HPDE6-E6E7 (cell line): Measurements from ENCODE around the gene EGR1.

Experiments
- DNase-seq: peaks from one replicate; pipeline ENCODE4 v3.0.0; 2011; ENCODE audit warnings: missing footprints; ENCODE audit errors: extremely low spot score

EGR1 gene

DNA sequence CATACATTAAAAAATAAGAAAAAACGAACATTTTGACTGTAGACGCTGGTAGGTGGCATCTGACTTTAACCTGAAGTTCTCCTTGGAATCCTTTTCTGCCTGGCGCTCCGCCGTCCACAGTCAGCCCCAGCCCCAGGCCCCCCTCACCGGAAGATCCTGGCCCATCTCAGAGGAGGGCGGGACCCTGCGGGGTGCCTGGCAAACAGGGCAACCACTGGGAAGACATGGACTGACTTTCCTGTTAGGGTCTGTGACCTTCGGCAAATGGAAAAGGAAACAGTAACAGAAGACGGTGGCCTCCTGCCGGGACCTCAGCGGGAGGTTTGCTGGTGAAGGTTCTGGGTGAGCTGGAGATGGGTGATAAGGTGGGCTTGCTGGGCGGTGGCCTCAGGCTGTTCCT is 11.7 kb upstream of the EGR1 start:
- DNase-seq: no peak

DNA sequence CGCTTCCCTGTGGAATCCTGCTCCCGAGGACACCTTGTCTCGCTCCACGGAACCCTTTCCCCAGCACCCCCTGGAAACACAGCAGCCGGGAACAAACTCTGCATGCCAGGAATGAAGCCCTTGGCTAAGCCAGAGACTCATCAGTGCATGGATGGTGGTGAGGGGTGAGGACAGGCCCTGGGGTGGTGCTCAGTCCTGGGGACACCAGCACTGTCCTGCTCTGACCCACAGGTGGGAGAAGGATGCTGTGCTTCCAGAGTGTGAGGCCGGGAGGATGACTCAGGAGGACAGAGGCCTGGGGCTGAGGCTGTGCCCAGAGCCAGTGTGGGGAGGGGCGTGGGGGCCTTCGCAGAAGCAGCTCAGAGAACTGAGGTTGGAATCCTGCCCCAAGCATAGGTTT is 11.2 kb upstream of the EGR1 start:
- no peak for DNase-seq

DNA sequence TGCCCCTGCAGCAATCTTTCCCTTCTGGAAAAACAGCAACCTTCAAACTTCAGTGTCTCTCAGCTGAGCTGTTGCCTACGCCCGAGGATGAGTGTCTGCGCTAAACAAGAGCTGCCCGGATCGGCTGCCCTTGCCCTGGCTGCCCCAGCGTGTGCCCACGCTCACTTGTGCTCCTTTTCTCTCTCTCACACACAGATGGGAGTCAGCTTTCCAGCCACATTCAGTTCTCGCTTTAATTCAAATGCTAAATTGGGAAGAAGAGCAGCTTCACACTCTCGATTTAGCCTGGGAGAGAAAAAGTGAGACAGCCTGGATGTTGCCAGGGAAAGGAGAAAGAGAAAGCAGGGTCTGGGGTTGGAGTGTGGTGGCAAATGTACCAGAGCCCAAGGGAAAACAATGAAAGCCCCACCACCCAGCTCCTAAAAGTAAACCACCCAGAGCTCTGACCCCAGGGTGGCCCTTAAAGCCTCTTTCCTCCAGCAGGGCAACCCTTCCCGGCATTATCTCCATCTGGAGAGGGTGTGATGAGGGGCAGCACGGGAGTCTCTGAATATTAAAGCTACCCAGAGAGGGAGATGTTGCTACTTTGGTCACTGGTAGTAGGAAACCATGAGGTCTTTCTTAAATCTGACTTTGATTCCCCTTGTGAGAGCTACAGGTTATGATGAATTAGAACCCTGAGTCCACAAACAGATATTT is 9.9 kb upstream of the EGR1 start:
- DNase-seq: no peak

DNA sequence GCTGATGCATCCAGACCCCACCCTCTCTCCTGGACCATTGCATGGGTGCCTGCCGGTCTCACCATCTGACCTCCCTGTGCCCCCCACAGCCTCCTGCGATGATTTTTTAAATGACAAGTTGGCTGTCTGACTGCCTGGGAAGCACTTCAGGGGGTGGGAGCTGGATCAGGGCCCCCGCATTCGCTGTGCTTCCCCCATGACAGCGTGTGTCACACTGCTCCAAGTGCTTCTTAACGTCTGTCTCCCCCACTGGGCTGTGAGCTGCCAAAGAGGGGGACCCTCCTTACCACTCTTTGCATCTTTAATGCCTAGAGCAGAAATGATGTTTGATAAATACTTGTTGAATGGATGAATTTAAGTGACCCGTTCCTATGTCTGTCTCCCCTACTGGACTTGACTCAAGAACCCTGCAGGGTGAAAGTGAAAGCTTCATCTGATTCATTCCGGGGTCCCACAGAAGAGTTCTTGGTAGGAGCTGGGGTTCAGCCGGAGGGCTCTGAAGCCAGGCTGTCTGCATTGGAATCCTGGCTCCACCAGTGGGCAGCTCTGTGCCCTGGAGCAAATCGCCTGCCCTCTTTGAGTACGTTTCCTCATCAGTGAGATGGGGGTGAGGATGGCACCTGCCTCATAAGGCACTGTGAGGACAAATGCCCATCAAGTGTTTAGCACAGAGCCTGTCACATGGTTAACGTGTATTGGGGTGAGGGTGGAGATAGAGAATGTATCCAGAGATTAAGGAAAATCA is 7.6 kb upstream of the EGR1 start:
- DNase-seq: no peak

DNA sequence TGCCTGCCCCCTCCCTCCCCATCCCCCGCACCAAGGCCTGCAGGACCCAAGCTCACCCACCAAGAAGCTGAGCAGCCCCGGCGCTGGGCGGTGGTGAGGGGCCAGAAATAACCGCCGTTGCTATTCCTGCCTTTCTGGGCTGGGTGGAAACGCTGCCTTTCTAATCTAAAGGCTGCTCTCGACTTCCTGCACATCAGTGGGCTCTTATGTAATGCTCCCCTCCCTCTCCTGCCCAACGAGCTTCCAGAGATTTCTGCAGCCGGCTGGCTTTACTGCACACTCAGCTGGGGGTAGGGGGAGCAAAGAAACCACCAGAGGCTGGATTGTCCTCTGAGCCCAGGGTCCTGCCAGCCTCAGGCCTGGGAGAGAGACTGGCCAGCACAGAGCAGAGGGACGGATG is 6.9 kb upstream of the EGR1 start:
- DNase-seq: no peak

DNA sequence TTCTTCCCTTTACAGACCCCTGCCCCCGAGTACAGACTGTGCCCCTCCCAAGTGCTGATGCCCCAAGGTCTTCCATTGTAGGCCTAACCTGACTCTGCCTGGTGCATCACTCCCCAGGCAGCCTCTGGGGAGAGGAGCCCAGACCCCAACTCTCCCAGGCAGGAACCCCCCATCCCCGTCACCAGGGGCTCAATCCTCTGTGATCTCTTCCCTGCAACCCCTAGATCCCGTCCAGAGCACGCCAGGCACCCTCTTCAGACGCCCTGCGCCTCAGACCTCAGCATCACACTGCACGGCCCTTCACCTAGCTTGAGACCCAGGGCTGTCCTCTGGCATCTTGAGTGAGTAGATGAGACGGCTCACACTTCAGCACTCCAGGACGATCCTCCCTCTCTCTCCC is 6.4 kb upstream of the EGR1 start:
- no peak for DNase-seq

DNA sequence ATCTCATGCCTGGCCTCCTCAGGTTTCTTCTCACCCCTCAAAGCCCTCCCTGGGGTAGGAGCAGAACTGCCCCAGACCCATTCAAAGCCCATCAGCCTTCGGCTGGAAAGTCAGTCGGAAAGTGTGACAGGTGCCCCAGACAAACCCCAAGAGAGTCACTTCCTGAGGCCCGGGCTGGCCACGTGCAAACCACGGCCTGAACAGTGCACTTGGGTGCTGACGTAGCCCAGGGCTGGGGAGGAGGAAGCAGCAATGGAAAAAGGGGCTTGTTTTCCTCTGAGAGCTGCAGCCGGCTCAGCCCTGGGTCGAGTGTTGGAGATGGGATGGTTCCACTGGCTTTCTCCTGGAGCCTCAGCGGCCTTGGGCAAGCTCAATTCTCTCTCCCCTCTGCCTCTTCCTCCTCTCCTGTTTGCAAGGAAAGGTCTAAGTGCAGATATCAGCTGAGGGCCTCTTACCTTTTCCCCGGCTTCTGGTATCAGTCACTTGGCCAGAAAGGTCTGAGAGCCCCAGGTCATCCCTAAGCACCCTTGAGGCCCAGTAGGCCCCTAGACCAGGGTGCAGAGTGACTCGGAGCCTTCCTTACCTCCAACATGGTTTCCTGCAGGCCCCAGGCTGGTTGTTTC is 5.9 kb upstream of the EGR1 start:
- DNase-seq: no peak

DNA sequence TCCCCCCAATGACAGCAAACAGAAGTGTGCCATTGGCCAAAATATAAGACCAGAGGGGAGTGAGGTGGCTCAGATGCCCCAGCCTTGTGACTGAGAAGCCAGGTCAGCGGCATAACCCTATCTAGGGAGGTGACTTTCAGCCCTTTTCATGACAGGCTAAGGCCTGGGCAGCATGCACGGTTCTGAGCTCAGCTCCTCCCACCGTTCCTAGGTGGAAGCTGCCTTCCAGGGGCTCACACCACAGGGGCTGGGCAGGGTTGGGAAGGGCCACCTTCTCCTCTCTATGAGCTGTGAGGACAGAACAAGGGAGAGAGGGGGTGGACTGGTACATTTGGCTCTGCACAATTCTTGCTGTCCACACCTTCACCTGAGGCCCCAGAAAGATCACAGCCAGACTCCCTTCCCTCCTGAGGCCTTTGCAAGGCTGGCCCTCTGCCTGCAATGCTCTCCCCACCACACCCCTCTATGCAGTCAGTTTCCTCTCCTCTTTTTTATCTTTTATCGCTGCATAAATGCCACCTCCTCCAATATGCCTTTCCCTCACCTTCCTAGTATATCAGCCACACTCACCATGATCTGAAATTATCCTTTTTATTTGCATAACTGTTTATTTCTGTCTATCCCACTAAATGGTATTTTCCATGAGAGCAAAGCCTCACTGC is 5.1 kb upstream of the EGR1 start:
- no peak for DNase-seq

DNA sequence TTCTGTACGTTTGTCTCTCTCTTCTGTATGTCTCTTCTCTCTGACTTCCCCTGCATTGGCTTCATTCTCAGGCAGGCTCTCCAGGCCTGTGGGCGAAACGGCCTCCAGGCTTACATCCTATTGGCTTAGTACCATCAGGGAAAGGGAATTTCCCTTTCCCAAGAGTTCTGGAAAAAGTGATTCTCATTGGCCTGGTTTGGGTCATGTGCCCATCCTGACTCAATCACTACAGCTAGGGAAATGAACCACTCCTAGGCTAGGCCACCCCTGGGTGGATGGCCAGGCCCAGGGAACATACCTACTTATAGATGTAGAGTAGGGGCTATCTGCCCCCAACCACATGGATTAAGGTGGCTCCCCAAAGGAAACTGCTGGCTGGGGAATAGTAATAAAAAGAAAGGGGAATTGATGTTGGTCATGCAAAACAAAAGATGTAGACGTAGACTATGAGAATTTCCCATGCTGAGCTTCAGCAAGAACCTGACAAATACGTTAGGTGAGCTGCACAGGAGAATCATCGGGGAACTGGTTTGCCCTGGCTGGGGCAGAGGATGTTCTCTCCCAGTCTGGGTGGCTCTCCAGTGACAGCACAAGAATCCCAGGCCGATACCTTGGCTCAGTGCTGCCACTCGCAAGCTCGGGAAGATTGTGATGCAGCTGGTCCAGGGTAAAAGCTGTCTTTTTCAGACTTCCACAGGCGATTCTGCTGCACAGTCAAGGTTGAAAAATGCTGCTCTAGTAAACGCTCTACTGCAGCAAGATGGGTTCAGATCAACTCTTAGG is 3.7 kb upstream of the EGR1 start:
- DNase-seq: no peak

DNA sequence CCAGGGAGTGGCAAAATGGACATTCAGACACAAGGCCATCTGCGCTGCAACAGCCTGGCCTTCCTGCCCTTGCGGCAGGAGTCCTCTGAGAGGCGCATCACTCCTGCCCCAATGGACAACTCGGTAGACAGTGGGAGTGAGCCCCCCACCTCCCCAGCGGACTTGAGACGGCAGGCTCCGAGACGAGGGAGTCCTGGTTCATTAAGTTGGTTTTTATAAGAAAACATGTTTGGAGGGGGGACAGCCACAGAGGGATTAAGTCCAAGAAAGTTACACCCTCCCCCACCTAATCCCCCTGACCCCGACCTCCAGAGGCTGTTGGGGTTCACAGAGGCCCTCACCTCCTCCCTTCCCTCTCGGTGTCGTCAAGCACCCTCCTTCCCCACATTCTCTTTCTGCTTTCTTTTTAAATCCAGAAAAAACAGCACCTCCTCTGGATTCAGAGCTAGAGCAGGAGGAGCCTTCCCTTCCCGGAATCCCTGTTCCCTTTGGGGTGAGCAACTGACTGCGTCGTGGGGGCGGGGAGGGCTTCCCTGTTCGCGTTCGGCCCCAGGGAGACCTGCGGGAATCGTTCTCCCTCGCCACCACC is 1.8 kb upstream of the EGR1 start:
- no peak for DNase-seq

DNA sequence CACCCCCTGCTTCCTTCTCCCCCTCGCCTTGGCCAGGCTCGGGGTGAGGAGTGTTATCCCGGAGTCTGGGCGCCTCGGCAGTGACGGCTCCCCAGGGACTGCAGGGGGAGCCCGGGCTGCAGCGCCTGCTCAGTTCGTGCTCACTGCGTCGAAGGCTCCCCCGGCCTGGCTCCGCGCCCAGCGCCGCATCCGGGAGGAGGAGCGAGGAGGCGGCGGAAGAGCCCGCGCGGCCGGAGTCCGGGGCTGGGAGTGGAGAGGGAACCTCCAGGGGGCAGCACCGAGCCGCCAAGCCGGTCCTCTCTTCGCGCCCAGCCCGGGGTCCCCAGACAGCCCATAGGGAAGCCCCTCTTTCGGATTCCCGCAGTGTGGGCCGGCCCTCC is 1.3 kb upstream of the EGR1 start:
- DNase-seq: peak; percentile 94

DNA sequence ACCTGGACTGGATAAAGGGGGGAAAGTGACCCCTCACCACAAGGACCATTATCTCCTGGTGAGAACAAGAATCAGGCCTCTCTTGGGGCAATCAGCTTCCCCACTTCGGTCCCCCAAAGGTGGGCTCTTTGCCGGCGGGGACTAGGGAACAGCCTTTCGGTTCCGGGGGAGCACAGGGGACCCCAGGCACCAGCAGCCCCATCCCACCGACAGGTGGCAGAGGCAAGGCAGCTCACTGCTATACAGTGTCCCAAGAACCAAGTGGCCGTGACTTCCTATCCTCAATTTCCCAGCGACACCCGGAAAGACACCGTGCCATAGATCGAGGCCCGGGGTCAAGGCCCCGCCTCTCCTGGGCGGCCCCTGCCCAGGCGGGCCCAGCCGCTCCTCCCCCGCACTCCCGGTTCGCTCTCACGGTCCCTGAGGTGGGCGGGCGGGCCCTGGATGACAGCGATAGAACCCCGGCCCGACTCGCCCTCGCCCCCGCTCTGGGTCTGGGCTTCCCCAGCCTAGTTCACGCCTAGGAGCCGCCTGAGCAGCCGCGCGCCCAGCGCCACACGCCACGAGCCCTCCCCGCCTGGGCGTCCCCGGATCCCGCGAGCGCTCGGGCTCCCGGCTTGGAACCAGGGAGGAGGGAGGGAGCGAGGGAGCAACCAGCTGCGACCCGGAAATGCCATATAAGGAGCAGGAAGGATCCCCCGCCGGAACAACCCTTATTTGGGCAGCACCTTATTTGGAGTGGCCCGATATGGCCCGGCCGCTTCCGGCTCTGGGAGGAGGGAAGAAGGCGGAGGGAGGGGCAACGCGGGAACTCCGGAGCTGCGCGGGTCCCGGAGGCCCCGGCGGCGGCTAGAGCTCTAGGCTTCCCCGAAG is 655 bp upstream of the EGR1 start:
- DNase-seq: peak; percentile 88

DNA sequence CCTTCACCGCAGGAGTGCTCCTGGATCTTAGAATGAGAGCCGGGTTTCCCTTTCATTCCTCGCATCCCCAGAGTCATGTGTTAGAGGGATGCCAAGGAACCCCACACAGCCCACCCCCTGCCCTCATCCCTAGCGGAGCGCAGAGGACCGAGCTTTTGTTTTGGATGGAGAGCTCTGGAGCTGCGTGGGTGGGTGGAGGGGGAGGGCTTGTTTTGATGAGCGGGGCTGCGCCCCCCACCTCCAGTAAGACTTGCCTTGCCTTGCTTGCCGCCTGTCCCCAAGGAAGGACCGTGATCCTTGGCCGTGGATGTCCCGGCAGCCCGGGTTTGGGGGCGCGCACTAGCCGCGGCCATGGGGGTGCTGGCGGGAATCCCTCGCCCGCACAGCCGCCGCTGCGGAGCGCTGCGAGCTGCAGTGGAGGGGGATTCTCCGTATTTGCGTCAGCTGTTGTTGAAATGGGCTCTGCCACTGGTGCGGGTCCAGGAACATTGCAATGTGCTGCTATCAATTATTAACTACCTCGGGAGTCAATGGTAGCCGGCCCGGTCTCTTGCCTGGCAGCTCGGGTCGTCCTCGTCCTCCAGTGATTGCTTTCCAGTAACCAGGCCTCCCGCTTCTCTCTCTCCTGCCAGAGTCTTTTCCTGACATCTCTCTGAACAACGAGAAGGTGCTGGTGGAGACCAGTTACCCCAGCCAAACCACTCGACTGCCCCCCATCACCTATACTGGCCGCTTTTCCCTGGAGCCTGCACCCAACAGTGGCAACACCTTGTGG is 1.0 kb downstream of the EGR1 start:
- no peak for DNase-seq

DNA sequence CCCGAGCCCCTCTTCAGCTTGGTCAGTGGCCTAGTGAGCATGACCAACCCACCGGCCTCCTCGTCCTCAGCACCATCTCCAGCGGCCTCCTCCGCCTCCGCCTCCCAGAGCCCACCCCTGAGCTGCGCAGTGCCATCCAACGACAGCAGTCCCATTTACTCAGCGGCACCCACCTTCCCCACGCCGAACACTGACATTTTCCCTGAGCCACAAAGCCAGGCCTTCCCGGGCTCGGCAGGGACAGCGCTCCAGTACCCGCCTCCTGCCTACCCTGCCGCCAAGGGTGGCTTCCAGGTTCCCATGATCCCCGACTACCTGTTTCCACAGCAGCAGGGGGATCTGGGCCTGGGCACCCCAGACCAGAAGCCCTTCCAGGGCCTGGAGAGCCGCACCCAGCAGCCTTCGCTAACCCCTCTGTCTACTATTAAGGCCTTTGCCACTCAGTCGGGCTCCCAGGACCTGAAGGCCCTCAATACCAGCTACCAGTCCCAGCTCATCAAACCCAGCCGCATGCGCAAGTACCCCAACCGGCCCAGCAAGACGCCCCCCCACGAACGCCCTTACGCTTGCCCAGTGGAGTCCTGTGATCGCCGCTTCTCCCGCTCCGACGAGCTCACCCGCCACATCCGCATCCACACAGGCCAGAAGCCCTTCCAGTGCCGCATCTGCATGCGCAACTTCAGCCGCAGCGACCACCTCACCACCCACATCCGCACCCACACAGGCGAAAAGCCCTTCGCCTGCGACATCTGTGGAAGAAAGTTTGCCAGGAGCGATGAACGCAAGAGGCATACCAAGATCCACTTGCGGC is 1.8 kb downstream of the EGR1 start:
- no peak for DNase-seq

DNA sequence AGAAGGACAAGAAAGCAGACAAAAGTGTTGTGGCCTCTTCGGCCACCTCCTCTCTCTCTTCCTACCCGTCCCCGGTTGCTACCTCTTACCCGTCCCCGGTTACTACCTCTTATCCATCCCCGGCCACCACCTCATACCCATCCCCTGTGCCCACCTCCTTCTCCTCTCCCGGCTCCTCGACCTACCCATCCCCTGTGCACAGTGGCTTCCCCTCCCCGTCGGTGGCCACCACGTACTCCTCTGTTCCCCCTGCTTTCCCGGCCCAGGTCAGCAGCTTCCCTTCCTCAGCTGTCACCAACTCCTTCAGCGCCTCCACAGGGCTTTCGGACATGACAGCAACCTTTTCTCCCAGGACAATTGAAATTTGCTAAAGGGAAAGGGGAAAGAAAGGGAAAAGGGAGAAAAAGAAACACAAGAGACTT is 2.4 kb downstream of the EGR1 start:
- DNase-seq: no peak

DNA sequence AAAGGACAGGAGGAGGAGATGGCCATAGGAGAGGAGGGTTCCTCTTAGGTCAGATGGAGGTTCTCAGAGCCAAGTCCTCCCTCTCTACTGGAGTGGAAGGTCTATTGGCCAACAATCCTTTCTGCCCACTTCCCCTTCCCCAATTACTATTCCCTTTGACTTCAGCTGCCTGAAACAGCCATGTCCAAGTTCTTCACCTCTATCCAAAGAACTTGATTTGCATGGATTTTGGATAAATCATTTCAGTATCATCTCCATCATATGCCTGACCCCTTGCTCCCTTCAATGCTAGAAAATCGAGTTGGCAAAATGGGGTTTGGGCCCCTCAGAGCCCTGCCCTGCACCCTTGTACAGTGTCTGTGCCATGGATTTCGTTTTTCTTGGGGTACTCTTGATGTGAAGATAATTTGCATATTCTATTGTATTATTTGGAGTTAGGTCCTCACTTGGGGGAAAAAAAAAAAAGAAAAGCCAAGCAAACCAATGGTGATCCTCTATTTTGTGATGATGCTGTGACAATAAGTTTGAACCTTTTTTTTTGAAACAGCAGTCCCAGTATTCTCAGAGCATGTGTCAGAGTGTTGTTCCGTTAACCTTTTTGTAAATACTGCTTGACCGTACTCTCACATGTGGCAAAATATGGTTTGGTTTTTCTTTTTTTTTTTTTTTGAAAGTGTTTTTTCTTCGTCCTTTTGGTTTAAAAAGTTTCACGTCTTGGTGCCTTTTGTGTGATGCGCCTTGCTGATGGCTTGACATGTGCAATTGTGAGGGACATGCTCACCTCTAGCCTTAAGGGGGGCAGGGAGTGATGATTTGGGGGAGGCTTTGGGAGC is 3.1 kb downstream of the EGR1 start:
- no peak for DNase-seq

DNA sequence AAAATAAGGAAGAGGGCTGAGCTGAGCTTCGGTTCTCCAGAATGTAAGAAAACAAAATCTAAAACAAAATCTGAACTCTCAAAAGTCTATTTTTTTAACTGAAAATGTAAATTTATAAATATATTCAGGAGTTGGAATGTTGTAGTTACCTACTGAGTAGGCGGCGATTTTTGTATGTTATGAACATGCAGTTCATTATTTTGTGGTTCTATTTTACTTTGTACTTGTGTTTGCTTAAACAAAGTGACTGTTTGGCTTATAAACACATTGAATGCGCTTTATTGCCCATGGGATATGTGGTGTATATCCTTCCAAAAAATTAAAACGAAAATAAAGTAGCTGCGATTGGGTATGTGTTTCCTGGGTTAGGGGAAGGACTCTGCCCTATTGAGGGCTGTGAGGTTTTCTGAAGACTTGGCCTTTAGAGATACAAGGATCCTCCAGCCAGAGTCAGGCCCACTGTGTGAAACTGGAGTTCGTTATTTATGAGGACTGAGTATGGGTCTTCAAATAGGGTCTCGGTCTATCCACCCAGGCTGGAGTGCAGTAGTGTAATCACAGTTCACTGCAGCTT is 3.8 kb downstream of the EGR1 start:
- no peak for DNase-seq
